ENCODE data around the gene JAZF1.

Gene JAZF1

DNA sequence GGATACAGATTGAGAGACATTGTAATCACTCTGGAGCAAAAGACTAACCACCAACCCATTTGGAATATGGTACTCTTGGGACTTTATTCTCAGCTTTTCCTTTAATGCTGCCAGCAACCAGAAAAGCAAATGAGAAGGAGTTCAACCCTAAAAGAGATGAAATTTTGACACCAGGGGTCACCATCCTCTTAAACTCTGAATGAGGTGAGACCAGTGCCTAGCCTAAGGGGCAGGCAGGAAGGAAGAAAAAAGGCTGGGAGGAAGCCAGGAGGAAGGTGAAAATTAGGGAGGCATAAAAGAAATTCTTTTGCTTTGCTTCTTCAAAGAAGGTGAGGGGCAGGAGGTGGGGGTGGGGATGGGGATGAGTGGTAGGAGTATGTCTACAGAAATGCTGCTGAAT is 135.8 kb downstream of the JAZF1 start:
- Histone ChIP-seq H3K9ac (ENCODE audit: low read depth, low read length, poor library complexity) (no peak overlapping the region), H2BK15ac (ENCODE audit: low read length) (no peak overlapping the region), H3K4me1 (ENCODE audit: control insufficient read depth in 2 of 2, insufficient read depth in 1 of 2, low read depth in 1 of 2, low read length in 2 of 2) (no peaks in the 10 kb centered on the region), H3K18ac (ENCODE audit: low read length) (no peak overlapping the region), H2BK120ac (ENCODE audit: low read depth, low read length) (no peak overlapping the region), H3K14ac (ENCODE audit: low read length) (no peak overlapping the region), H3K36me3 (replicated peaks in 1 of 2; ENCODE audit: control insufficient read depth in 2 of 2, insufficient read depth in 2 of 2, low read length in 2 of 2) (no peaks in the 10 kb centered on the region), H3K27ac (replicated peaks; ENCODE audit: low read length) (no peak overlapping the region), H2AFZ (ENCODE audit: low read length) (no peak overlapping the region), H3K79me1 (ENCODE audit: low read depth, low read length) (no peaks in the 10 kb centered on the region), H3K4me3 (ENCODE audit: low read length in 2 of 2) (no peak overlapping the region), H3K9me3 (replicated peaks in 1 of 2; ENCODE audit: control insufficient read depth in 2 of 2, insufficient read depth in 1 of 2, low read depth in 1 of 2, low read length in 2 of 2) (no peaks in the 10 kb centered on the region), H2BK12ac (ENCODE audit: low read length) (no peak overlapping the region), H3K4me2 (ENCODE audit: insufficient read depth, low read length, poor library complexity, severe bottlenecking) (no peak overlapping the region), H3K4ac (ENCODE audit: low read length) (no peak overlapping the region), H4K91ac (ENCODE audit: low read depth, low read length, poor library complexity) (no peak overlapping the region), H3K23ac (ENCODE audit: low read depth, low read length, poor library complexity) (no peak overlapping the region), H3K27me3 (ENCODE audit: control insufficient read depth in 3 of 3, insufficient read depth in 3 of 3, low read depth in 1 of 3, low read length in 3 of 3) (peaks cover 0 to 9% (median 0%) of the 10 kb centered on the region in 3 experiments), H4K8ac (ENCODE audit: low read depth, low read length) (no peak overlapping the region), H2AK5ac (ENCODE audit: low read depth, low read length) (no peak overlapping the region), H2BK5ac (ENCODE audit: low read length) (no peak overlapping the region)
- no peak for DNase-seq (ENCODE audit: low spot score)

DNA sequence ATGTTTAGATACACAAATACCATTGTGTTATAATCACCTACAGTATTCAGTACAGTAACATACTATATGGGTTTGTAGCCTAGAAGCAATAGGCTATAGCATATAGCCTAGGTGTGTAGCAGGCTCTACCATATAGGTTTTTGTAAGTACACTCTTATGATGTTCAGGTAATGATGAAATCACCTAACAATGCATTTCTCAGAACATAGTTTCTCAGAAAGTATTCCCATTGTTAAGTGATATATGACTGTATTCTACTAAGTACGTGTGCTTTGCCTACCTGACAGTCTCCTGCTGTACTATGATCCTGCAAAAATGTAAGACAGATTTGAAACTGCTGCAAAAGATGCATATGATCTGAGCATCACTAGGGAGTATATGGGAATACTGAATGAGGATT is 137.9 kb downstream of the JAZF1 start:
- no peak for DNase-seq (ENCODE audit: low spot score)
- no peak overlapping the region for H2BK120ac ChIP-seq (ENCODE audit: low read depth, low read length)
- no peaks in the 10 kb centered on the region for H3K79me1 ChIP-seq (ENCODE audit: low read depth, low read length)
- H3K4me3 ChIP-seq (ENCODE audit: low read length in 2 of 2): no peak overlapping the region
- no peak overlapping the region for H4K8ac ChIP-seq (ENCODE audit: low read depth, low read length)
- no peaks in the 10 kb centered on the region for H3K36me3 ChIP-seq (replicated peaks in 1 of 2; ENCODE audit: control insufficient read depth in 2 of 2, insufficient read depth in 2 of 2, low read length in 2 of 2)
- H3K27me3 ChIP-seq (ENCODE audit: control insufficient read depth in 3 of 3, insufficient read depth in 3 of 3, low read depth in 1 of 3, low read length in 3 of 3): peaks cover 0 to 12% (median 0%) of the 10 kb centered on the region in 3 experiments
- H3K14ac ChIP-seq (ENCODE audit: low read length): no peak overlapping the region
- H3K9me3 ChIP-seq (replicated peaks in 1 of 2; ENCODE audit: control insufficient read depth in 2 of 2, insufficient read depth in 1 of 2, low read depth in 1 of 2, low read length in 2 of 2): no peaks in the 10 kb centered on the region
- no peak overlapping the region for H3K18ac ChIP-seq (ENCODE audit: low read length)
- H2BK15ac ChIP-seq (ENCODE audit: low read length): no peak overlapping the region
- no peak overlapping the region for H2BK5ac ChIP-seq (ENCODE audit: low read length)
- H3K4me2 ChIP-seq (ENCODE audit: insufficient read depth, low read length, poor library complexity, severe bottlenecking): no peak overlapping the region
- WGBS, 2 donors (ENCODE audit: extremely low coverage in 2 of 2, insufficient read length in 2 of 2, insufficient replicate concordance in 1 of 2): no CpG with 5 or more reads among the region's 1 CpG
- no peak overlapping the region for H2BK12ac ChIP-seq (ENCODE audit: low read length)
- no peak overlapping the region for H3K4ac ChIP-seq (ENCODE audit: low read length)
- no peak overlapping the region for H4K91ac ChIP-seq (ENCODE audit: low read depth, low read length, poor library complexity)
- no peak overlapping the region for H3K9ac ChIP-seq (ENCODE audit: low read depth, low read length, poor library complexity)
- no peak overlapping the region for H2AK5ac ChIP-seq (ENCODE audit: low read depth, low read length)
- H3K23ac ChIP-seq (ENCODE audit: low read depth, low read length, poor library complexity): no peak overlapping the region
- H3K4me1 ChIP-seq (ENCODE audit: control insufficient read depth in 2 of 2, insufficient read depth in 1 of 2, low read depth in 1 of 2, low read length in 2 of 2): no peaks in the 10 kb centered on the region
- no peak overlapping the region for H2AFZ ChIP-seq (ENCODE audit: low read length)
- H3K27ac ChIP-seq (replicated peaks; ENCODE audit: low read length): no peak overlapping the region

DNA sequence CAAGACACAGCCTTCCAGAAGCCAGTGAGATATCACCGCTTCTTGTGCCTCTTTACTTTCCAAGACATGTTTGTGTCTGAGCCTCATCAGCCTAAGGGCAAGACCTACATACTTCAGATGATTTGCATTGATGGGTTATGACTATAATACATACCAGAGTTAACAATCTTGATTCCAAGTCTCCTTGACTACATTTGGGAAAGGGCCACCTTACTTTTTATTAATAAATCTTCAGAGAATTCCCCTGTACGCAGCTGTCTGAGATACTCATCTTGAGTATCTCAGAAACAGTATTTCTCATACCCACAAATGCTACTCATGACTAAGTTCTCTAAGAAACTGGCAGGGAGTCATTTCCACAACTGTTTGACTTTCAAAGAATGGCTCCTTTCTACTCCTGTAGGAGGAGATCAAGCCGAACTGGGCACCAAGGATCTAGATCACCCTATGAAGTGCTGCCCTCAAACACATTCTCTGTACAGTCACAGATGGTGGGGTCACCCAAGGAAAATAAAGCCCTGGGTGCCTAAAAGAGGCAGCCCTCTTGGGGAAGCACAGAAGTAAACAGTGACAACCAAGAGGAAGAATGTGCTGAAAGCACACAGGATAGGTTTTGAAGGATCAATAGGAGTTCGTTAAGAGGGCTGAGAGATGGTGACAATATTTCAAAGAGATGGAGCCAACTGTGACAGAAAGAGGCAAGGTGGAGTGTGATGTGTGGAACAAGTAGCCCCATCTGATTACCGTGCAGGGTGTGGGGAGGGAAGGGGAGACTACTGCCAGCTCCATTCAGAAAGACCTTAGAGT is 138.9 kb downstream of the JAZF1 start:
- Histone ChIP-seq H2BK5ac (ENCODE audit: low read length) (no peak overlapping the region), H3K4me1 (ENCODE audit: control insufficient read depth in 2 of 2, insufficient read depth in 1 of 2, low read depth in 1 of 2, low read length in 2 of 2) (no peaks in the 10 kb centered on the region), H2AK5ac (ENCODE audit: low read depth, low read length) (no peak overlapping the region), H3K4ac (ENCODE audit: low read length) (no peak overlapping the region), H2BK15ac (ENCODE audit: low read length) (no peak overlapping the region), H3K79me1 (ENCODE audit: low read depth, low read length) (no peaks in the 10 kb centered on the region), H3K4me2 (ENCODE audit: insufficient read depth, low read length, poor library complexity, severe bottlenecking) (no peak overlapping the region), H3K9ac (ENCODE audit: low read depth, low read length, poor library complexity) (no peak overlapping the region), H2AFZ (ENCODE audit: low read length) (no peak overlapping the region), H3K4me3 (ENCODE audit: low read length in 2 of 2) (no peak overlapping the region), H3K27ac (replicated peaks; ENCODE audit: low read length) (no peak overlapping the region), H3K27me3 (ENCODE audit: control insufficient read depth in 3 of 3, insufficient read depth in 3 of 3, low read depth in 1 of 3, low read length in 3 of 3) (peaks cover 0 to 8% (median 0%) of the 10 kb centered on the region in 3 experiments), H2BK120ac (ENCODE audit: low read depth, low read length) (no peak overlapping the region), H3K9me3 (replicated peaks in 1 of 2; ENCODE audit: control insufficient read depth in 2 of 2, insufficient read depth in 1 of 2, low read depth in 1 of 2, low read length in 2 of 2) (no peaks in the 10 kb centered on the region), H3K18ac (ENCODE audit: low read length) (no peak overlapping the region), H4K91ac (ENCODE audit: low read depth, low read length, poor library complexity) (no peak overlapping the region), H3K23ac (ENCODE audit: low read depth, low read length, poor library complexity) (no peak overlapping the region), H2BK12ac (ENCODE audit: low read length) (no peak overlapping the region), H3K36me3 (replicated peaks in 1 of 2; ENCODE audit: control insufficient read depth in 2 of 2, insufficient read depth in 2 of 2, low read length in 2 of 2) (no peaks in the 10 kb centered on the region), H3K14ac (ENCODE audit: low read length) (no peak overlapping the region), H4K8ac (ENCODE audit: low read depth, low read length) (no peak overlapping the region)
- no peak for DNase-seq (ENCODE audit: low spot score)
- no CpG with 5 or more reads among the region's 5 CpGs for WGBS, 2 donors (ENCODE audit: extremely low coverage in 2 of 2, insufficient read length in 2 of 2, insufficient replicate concordance in 1 of 2)

DNA sequence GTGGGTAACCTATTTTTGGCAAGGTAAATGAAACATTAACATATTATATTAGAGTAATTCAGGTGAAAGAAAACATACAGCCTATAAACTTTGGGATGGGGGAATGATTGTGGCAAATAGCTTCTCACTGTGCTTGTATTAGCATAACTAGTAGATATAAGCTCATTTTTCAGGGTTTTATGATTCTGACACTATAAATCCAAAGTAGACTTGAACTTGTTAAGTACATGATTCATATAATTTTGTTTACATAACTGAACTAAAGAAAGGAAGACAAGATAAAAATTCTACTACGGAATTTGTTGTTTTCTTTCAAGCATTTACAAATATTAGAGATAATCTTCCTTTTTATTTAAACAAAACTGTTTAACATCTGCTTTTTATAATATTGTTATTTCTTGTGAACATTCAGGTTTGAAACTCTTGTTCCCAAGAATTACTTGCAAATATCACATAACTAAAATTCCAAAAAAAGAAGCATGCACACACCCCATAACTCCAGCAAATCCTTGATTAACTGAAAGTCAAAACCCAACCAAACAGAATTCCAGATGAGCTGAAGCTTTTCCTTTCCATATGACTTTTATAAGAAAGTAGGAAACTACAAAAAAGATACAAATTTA is 142.3 kb downstream of the JAZF1 start:
- H3K27me3 ChIP-seq (ENCODE audit: control insufficient read depth in 3 of 3, insufficient read depth in 3 of 3, low read depth in 1 of 3, low read length in 3 of 3): peaks cover 0 to 8% (median 0%) of the 10 kb centered on the region in 3 experiments
- no peak overlapping the region for H2BK12ac ChIP-seq (ENCODE audit: low read length)
- H2AFZ ChIP-seq (ENCODE audit: low read length): no peak overlapping the region
- H3K79me1 ChIP-seq (ENCODE audit: low read depth, low read length): no peaks in the 10 kb centered on the region
- no peak overlapping the region for H3K4me3 ChIP-seq (ENCODE audit: low read length in 2 of 2)
- H3K23ac ChIP-seq (ENCODE audit: low read depth, low read length, poor library complexity): no peak overlapping the region
- no peak overlapping the region for H3K27ac ChIP-seq (replicated peaks; ENCODE audit: low read length)
- H2AK5ac ChIP-seq (ENCODE audit: low read depth, low read length): no peak overlapping the region
- H2BK120ac ChIP-seq (ENCODE audit: low read depth, low read length): no peak overlapping the region
- H4K8ac ChIP-seq (ENCODE audit: low read depth, low read length): no peak overlapping the region
- no peak overlapping the region for H3K14ac ChIP-seq (ENCODE audit: low read length)
- DNase-seq (ENCODE audit: low spot score): no peak
- peaks cover 0 to 1% of the 10 kb centered on the region in 2 donors for H3K4me1 ChIP-seq (ENCODE audit: control insufficient read depth in 2 of 2, insufficient read depth in 1 of 2, low read depth in 1 of 2, low read length in 2 of 2)
- H3K9me3 ChIP-seq (replicated peaks in 1 of 2; ENCODE audit: control insufficient read depth in 2 of 2, insufficient read depth in 1 of 2, low read depth in 1 of 2, low read length in 2 of 2): no peaks in the 10 kb centered on the region
- no peak overlapping the region for H2BK15ac ChIP-seq (ENCODE audit: low read length)
- H4K91ac ChIP-seq (ENCODE audit: low read depth, low read length, poor library complexity): no peak overlapping the region
- no peaks in the 10 kb centered on the region for H3K36me3 ChIP-seq (replicated peaks in 1 of 2; ENCODE audit: control insufficient read depth in 2 of 2, insufficient read depth in 2 of 2, low read length in 2 of 2)
- H2BK5ac ChIP-seq (ENCODE audit: low read length): no peak overlapping the region
- no peak overlapping the region for H3K18ac ChIP-seq (ENCODE audit: low read length)
- no peak overlapping the region for H3K4ac ChIP-seq (ENCODE audit: low read length)
- H3K9ac ChIP-seq (ENCODE audit: low read depth, low read length, poor library complexity): no peak overlapping the region
- no peak overlapping the region for H3K4me2 ChIP-seq (ENCODE audit: insufficient read depth, low read length, poor library complexity, severe bottlenecking)
- no CpG with 5 or more reads among the region's 1 CpG for WGBS, 2 donors (ENCODE audit: extremely low coverage in 2 of 2, insufficient read length in 2 of 2, insufficient replicate concordance in 1 of 2)
